GM10266 (cell line): ENCODE results near the gene TAF11L14.

Experiments
- DNase-seq: peaks from one replicate; pipeline ENCODE4 v3.0.0; 2012; ENCODE audit errors: extremely low spot score
- CTCF ChIP-seq: IDR thresholded peaks from 2 replicates; pipeline ENCODE4 v1.5.1; 2012; ENCODE audit warnings: mild to moderate bottlenecking, low read depth; ENCODE audit not compliant: control insufficient read depth, insufficient read depth; ENCODE audit errors: missing control alignments

The TAF11L14 gene

DNA sequence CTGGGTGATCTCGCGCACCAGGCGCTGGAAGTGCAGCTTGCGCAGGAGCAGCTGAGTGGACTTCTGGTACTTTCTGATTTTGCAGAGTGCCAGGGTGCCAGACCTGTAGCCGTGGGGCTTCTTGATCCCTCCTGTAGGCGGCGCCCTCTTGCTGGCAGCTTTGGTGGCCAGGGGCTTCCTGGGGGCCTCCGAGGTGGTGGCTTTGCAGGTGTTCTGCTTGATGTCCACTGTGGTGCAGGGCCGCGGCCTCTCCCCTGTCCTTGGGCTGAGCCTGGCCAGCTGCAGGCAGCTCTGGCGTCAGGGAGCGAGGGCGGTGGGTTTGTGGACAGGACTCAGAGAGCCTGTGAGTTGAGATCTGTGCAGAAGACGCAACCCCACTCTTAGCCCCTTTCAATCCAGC lies 36.1 kb downstream of the TAF11L14 start:
- no peak for TF ChIP-seq CTCF
- no peak for DNase-seq

DNA sequence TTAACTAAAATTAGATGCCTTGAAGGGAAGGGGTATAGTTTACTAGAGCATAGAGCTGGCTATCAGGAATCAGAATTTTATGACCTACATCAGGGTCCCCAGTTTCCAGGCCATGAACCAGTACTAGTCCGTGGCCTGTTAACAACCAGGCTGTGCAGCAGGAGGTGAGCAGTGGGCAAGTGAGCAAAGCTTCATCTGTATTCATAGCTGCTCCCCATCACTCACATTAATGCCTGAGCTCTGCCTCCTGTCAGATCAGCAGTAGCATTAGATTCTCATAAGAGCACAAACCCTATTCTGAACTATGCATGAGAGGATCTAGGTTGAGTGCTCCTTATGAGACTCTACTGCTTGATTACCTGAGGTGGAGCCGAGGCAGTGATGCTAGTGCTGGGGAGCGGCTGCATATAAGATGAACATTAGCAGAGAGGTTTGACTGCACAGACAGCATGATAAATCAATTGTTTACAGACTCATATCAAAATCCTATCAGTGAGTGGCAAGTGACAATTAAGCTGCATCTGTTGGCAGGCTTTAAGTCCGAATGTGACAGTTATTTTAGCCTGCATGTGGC lies 44.6 kb downstream of the TAF11L14 start:
- DNase-seq = no peak
- TF ChIP-seq CTCF = no peak

DNA sequence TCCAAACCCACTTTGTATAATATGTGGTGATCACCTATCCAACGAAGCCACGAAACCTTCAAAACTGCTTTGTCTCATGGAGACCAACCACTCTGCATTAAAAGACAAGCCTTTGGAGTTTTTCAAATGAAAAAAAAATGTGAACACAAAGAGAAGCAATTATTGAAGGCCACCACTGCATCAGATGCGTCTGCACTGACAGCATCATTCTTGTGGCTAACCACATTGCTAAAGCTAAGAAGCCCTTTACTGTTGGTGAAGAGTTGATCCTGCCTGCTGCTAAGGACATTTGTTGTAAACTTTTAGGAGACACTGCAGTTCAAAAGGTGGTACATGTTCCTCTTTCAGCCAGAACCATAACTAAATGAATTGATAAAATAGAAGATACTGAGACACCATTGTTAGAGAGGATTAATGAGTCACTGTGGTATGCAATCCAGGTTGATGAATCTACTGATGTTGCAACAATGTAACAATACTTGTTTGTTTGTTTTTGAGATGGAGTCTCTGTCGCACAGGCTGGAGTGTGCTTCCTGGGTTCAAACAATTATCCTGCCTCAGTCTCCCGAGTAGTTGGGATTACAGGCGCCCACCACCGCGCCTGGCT lies 45.4 kb downstream of the TAF11L14 start:
- no peak for DNase-seq
- TF ChIP-seq CTCF = no peak

- TF ChIP-seq CTCF = no peak
- DNase-seq = no peak
Measured at GRCh38 chr5:17680737-17681136, 46.5 kb downstream of the TAF11L14 start.
